SK-N-SH (cell line): Measurements from ENCODE around the gene S100A16.

Source experiments
- CHD2 ChIP-seq: fragments of 150-350 bp; IDR thresholded peaks from 2 replicates; pipeline ENCODE4 v1.6.1; 2018; ENCODE audit warnings: low read length; ENCODE audit not compliant: partially characterized antibody
- ELF1 ChIP-seq: IDR thresholded peaks from 2 replicates; pipeline ENCODE4 v1.4.0; 2012
- EP300 ChIP-seq, 2 experiments: IDR thresholded peaks; 2 replicates each; pipeline versions ENCODE4 v1.4.0 to v1.6.1; 2012; ENCODE audit warnings: borderline replicate concordance in 1 of 2, low read depth in 1 of 2, low read length in 1 of 2
- FOXJ3 ChIP-seq: sonication (generic); formaldehyde crosslinking; IDR thresholded peaks from 2 replicates; pipeline ENCODE4 v1.5.1; 2020; ENCODE audit warnings: mild to moderate bottlenecking, missing genetic modification reagents
- FOXM1 ChIP-seq: IDR thresholded peaks from 2 replicates; pipeline ENCODE4 v1.4.0; 2012; ENCODE audit warnings: low read depth, mild to moderate bottlenecking
- POLR2AphosphoS5 ChIP-seq: IDR thresholded peaks from 2 replicates; pipeline ENCODE4 v1.6.1; 2012; ENCODE audit warnings: low read depth, low read length
- RAD21 ChIP-seq: IDR thresholded peaks from 2 replicates; pipeline ENCODE4 v1.6.1; 2012; ENCODE audit warnings: mild to moderate bottlenecking, low read length
- SMC3 ChIP-seq: IDR thresholded peaks from 2 replicates; pipeline ENCODE4 v1.6.1; 2012; ENCODE audit warnings: low read depth, low read length, improper control_type of control experiment
- TAF1 ChIP-seq: IDR thresholded peaks from 2 replicates; pipeline ENCODE4 v1.6.1; 2012; ENCODE audit warnings: low read depth, mild to moderate bottlenecking, low read length, moderate library complexity, borderline replicate concordance
- TCF12 ChIP-seq: IDR thresholded peaks from 2 replicates; pipeline ENCODE4 v1.4.0; 2012
- YY1 ChIP-seq: IDR thresholded peaks from 2 replicates; pipeline ENCODE4 v1.4.0; 2012; ENCODE audit warnings: low read depth, mild to moderate bottlenecking
- TF ChIP-seq, protein P1 (sequence below): fragments of 200-600 bp; sonication (generic); IDR thresholded peaks from 2 replicates; pipeline ENCODE4 v1.6.1; 2017; ENCODE audit warnings: antibody characterized with exemption, mild to moderate bottlenecking, moderate library complexity
- TF ChIP-seq, protein P2 (sequence below): IDR thresholded peaks from 2 replicates; pipeline ENCODE4 v1.4.0; 2012; ENCODE audit warnings: low read depth
- TF ChIP-seq, protein P3 (sequence below): IDR thresholded peaks from 2 replicates; pipeline ENCODE4 v1.6.1; 2012; ENCODE audit warnings: mild to moderate bottlenecking, low read depth, low read length, moderate library complexity

DNA sequence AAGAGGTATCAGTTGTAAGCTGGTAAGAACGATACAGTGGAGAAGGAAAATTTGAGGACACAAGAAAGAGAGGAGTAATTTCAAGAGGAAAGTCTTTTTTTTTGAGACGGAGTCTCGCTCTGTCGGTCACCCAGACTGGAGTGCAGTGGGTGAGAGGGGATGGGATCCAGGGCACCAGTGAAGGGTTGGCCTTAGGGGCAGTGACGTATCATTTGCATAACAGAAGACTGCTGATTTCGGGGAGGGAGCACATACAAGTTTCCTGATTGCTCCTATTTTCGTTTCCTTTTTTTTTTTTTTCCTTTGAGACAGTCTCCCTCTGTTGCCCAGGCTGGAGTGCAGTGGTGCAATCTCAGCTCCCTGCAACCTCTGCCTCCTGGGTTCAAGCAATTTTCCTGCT lies 10.2 kb upstream of the S100A16 start:
- TF ChIP-seq FOXM1 (no peak), RAD21 (no peak), ELF1 (no peak), CHD2 (no peak), FOXJ3 (CRISPR knock-in tag) (no peak), POLR2AphosphoS5 (no peak), YY1 (no peak), TAF1 (no peak), SMC3 (no peak), TCF12 (no peak), EP300 (IDR thresholded peaks at IDR 0.05; ENCODE audit: borderline replicate concordance in 1 of 2, low read depth in 1 of 2, low read length in 1 of 2) (no peak)
- TF ChIP-seq, protein P1, sequence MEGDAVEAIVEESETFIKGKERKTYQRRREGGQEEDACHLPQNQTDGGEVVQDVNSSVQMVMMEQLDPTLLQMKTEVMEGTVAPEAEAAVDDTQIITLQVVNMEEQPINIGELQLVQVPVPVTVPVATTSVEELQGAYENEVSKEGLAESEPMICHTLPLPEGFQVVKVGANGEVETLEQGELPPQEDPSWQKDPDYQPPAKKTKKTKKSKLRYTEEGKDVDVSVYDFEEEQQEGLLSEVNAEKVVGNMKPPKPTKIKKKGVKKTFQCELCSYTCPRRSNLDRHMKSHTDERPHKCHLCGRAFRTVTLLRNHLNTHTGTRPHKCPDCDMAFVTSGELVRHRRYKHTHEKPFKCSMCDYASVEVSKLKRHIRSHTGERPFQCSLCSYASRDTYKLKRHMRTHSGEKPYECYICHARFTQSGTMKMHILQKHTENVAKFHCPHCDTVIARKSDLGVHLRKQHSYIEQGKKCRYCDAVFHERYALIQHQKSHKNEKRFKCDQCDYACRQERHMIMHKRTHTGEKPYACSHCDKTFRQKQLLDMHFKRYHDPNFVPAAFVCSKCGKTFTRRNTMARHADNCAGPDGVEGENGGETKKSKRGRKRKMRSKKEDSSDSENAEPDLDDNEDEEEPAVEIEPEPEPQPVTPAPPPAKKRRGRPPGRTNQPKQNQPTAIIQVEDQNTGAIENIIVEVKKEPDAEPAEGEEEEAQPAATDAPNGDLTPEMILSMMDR, result no peak
- TF ChIP-seq, protein P2, sequence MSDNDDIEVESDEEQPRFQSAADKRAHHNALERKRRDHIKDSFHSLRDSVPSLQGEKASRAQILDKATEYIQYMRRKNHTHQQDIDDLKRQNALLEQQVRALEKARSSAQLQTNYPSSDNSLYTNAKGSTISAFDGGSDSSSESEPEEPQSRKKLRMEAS, result no peak
- TF ChIP-seq, protein P3, sequence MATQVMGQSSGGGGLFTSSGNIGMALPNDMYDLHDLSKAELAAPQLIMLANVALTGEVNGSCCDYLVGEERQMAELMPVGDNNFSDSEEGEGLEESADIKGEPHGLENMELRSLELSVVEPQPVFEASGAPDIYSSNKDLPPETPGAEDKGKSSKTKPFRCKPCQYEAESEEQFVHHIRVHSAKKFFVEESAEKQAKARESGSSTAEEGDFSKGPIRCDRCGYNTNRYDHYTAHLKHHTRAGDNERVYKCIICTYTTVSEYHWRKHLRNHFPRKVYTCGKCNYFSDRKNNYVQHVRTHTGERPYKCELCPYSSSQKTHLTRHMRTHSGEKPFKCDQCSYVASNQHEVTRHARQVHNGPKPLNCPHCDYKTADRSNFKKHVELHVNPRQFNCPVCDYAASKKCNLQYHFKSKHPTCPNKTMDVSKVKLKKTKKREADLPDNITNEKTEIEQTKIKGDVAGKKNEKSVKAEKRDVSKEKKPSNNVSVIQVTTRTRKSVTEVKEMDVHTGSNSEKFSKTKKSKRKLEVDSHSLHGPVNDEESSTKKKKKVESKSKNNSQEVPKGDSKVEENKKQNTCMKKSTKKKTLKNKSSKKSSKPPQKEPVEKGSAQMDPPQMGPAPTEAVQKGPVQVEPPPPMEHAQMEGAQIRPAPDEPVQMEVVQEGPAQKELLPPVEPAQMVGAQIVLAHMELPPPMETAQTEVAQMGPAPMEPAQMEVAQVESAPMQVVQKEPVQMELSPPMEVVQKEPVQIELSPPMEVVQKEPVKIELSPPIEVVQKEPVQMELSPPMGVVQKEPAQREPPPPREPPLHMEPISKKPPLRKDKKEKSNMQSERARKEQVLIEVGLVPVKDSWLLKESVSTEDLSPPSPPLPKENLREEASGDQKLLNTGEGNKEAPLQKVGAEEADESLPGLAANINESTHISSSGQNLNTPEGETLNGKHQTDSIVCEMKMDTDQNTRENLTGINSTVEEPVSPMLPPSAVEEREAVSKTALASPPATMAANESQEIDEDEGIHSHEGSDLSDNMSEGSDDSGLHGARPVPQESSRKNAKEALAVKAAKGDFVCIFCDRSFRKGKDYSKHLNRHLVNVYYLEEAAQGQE, result no peak
